ENCODE data around the gene PBLD.

GRCh38 chr10:68235111-68235510 is 97.6 kb downstream of the PBLD start:
- no peak for TF ChIP-seq CTCF (IDR thresholded peaks at IDR 0.05; ENCODE audit: low read depth, low read length)
- TF ChIP-seq EZH2phosphoT487 (IDR thresholded peaks at IDR 0.05; ENCODE audit: low read depth) = no peak

Data from OCI-LY3 (cell line).